H1 (cell line): ENCODE measurements around the gene TEX22. TPM values are rescaled to one million over a fixed set of nuclear protein-coding genes. Genes with fewer than 3 reads are reported as not detected.

Source experiments
- CTCF ChIA-PET: fragments of 300-600 bp; sonication (Branson Sonifier 250); formaldehyde crosslinking; loops from one replicate; lab custom pipeline; 2021; ENCODE audit not compliant: partially characterized antibody; lab: Charles Lee
- POLR2A ChIA-PET: fragments of 300-600 bp; sonication (Branson Sonifier 250); formaldehyde crosslinking; loops from one replicate; lab custom pipeline; 2021; ENCODE audit warnings: inconsistent platforms; ENCODE audit not compliant: partially characterized antibody; lab: Charles Lee
- DNase-seq, 2 experiments: peaks; one replicate each; pipeline versions ENCODE4 v3.0.0 to v3.0.0-alpha.2; 2010 to 2022; ENCODE audit warnings: low spot score in 2 of 2, low read depth in 1 of 2, mixed read lengths in 1 of 2
- FAIRE-seq: peaks from 2 replicates; lab custom pipeline; 2011; peaks lifted over from hg19 to GRCh38; lab: Jason Lieb, UNC
- H2AFZ ChIP-seq: 2 replicates; pipeline ENCODE4 v1.8.1; 2012; ENCODE audit warnings: low read length, inconsistent platforms
- H2AK5ac ChIP-seq: 2 replicates; pipeline ENCODE4 v1.6.1; 2013; ENCODE audit warnings: low read depth, low read length
- H2BK120ac ChIP-seq: replicated peaks from 2 replicates; pipeline ENCODE3; 2013; ENCODE audit warnings: low read depth, low read length, inconsistent platforms
- H2BK12ac ChIP-seq: 2 replicates; pipeline ENCODE4 v1.6.1; 2013; ENCODE audit warnings: low read depth, low read length
- H2BK15ac ChIP-seq: 2 replicates; pipeline ENCODE4 v1.6.1; 2013; ENCODE audit warnings: low read length
- H2BK20ac ChIP-seq: 2 replicates; pipeline ENCODE4 v1.6.1; 2013; ENCODE audit warnings: low read length
- H2BK5ac ChIP-seq: 2 replicates; pipeline ENCODE4 v1.6.1; 2013; ENCODE audit warnings: low read depth, low read length
- H3K14ac ChIP-seq: 2 replicates; pipeline ENCODE4 v1.6.1; 2013; ENCODE audit warnings: inconsistent platforms; ENCODE audit not compliant: insufficient read length
- H3K18ac ChIP-seq: 2 replicates; pipeline ENCODE4 v1.6.1; 2013; ENCODE audit warnings: low read length; ENCODE audit errors: extremely low read depth
- H3K23ac ChIP-seq: 2 replicates; pipeline ENCODE4 v1.6.1; 2013; ENCODE audit warnings: inconsistent platforms; ENCODE audit not compliant: insufficient read length
- H3K23me2 ChIP-seq: 2 replicates; pipeline ENCODE4 v1.6.1; 2013; ENCODE audit warnings: low read depth, low read length
- H3K27ac ChIP-seq: 2 replicates; pipeline ENCODE4 v1.6.1; 2011; ENCODE audit warnings: low read depth, low read length, inconsistent platforms
- H3K27me3 ChIP-seq, 4 experiments: replicated peaks in 1 of 4; 1 replicate in 1 of 4; 2 replicates in 3 of 4; pipeline versions ENCODE4 v1.6.1 to v1.8.1; 2011 to 2013; ENCODE audit warnings: low read length in 3 of 4, mild to moderate bottlenecking in 3 of 4, inconsistent platforms in 2 of 4, mixed read lengths in 2 of 4, moderate library complexity in 1 of 4; ENCODE audit not compliant: control insufficient read depth in 3 of 4, insufficient read depth in 3 of 4; ENCODE audit errors: extremely low read depth in 1 of 4
- H3K36me3 ChIP-seq, 4 experiments: 2 replicates each; pipeline versions ENCODE4 v1.6.1 to v1.8.1; 2011 to 2013; ENCODE audit warnings: mild to moderate bottlenecking in 4 of 4, low read length in 3 of 4, moderate library complexity in 2 of 4, control low read depth in 1 of 4, inconsistent platforms in 1 of 4; ENCODE audit not compliant: insufficient read depth in 4 of 4, control insufficient read depth in 2 of 4
- H3K4ac ChIP-seq: replicated peaks from 2 replicates; pipeline ENCODE3; 2013; ENCODE audit warnings: low read length, low read depth, mixed read lengths, inconsistent platforms; ENCODE audit not compliant: insufficient read length
- H3K4me1 ChIP-seq, 4 experiments: replicated peaks in 1 of 4; 1 replicate in 1 of 4; 2 replicates in 3 of 4; pipeline versions ENCODE4 v1.6.1 to v1.8.1; 2011 to 2013; ENCODE audit warnings: low read length in 3 of 4, inconsistent platforms in 2 of 4, mixed read lengths in 1 of 4; ENCODE audit not compliant: insufficient read depth in 4 of 4, control insufficient read depth in 3 of 4
- H3K4me2 ChIP-seq, 2 experiments: 2 replicates each; pipeline versions ENCODE4 v1.6.1 to v1.8.1; 2011 to 2013; ENCODE audit warnings: low read depth in 2 of 2, low read length in 2 of 2, control low read depth in 1 of 2, inconsistent platforms in 1 of 2, mild to moderate bottlenecking in 1 of 2; ENCODE audit not compliant: insufficient read depth in 1 of 2
- H3K4me3 ChIP-seq, 4 experiments: fragments of 200-600, 300-600 bp in 1 of 4; sonication (generic), shearing (Covaris generic), sonication (Bioruptor Twin) in 1 of 4; 2 replicates each; pipeline versions ENCODE4 v1.5.1 to v1.8.1; 2011 to 2016; ENCODE audit warnings: low read length in 4 of 4, low read depth in 3 of 4, control low read depth in 2 of 4, inconsistent platforms in 2 of 4, mild to moderate bottlenecking in 2 of 4, mixed read lengths in 1 of 4, moderate library complexity in 1 of 4; ENCODE audit not compliant: insufficient read depth in 2 of 4; ENCODE audit errors: extremely low read depth in 1 of 4
- H3K56ac ChIP-seq: replicated peaks from 2 replicates; pipeline ENCODE3; 2013; ENCODE audit warnings: low read depth, mild to moderate bottlenecking, mixed read lengths, low read length, inconsistent platforms; ENCODE audit not compliant: insufficient read length
- H3K79me1 ChIP-seq: 2 replicates; pipeline ENCODE4 v1.6.1; 2013; ENCODE audit warnings: low read depth, low read length, control low read depth
- H3K79me2 ChIP-seq, 2 experiments: 2 replicates each; pipeline versions ENCODE4 v1.6.1 to v1.8.1; 2012 to 2013; ENCODE audit warnings: low read length in 2 of 2, mild to moderate bottlenecking in 2 of 2, inconsistent platforms in 1 of 2; ENCODE audit not compliant: insufficient read depth in 2 of 2, control insufficient read depth in 1 of 2
- H3K9ac ChIP-seq, 4 experiments: replicated peaks in 1 of 4; 1 replicate in 1 of 4; 2 replicates in 3 of 4; pipeline versions ENCODE4 v1.6.1 to v1.8.1; 2011 to 2013; ENCODE audit warnings: low read depth in 3 of 4, low read length in 3 of 4, control low read depth in 2 of 4, mild to moderate bottlenecking in 2 of 4, moderate library complexity in 2 of 4, inconsistent platforms in 1 of 4; ENCODE audit errors: extremely low read depth in 1 of 4
- H3K9me3 ChIP-seq, 2 experiments: 2 replicates each; pipeline versions ENCODE4 v1.6.1 to v1.8.1; 2012 to 2013; ENCODE audit warnings: mild to moderate bottlenecking in 2 of 2, moderate library complexity in 2 of 2, control low read depth in 1 of 2, inconsistent platforms in 1 of 2, low read depth in 1 of 2, low read length in 1 of 2, mixed read lengths in 1 of 2; ENCODE audit not compliant: insufficient read depth in 2 of 2
- H4K20me1 ChIP-seq, 2 experiments: replicated peaks in 1 of 2; 2 replicates each; pipeline versions ENCODE3 to v1.8.1; 2011 to 2013; ENCODE audit warnings: inconsistent platforms in 2 of 2, low read length in 2 of 2, mild to moderate bottlenecking in 1 of 2; ENCODE audit not compliant: insufficient read depth in 2 of 2, control insufficient read depth in 1 of 2
- H4K5ac ChIP-seq: 2 replicates; pipeline ENCODE4 v1.6.1; 2013; ENCODE audit warnings: low read length, low read depth, mixed read lengths, inconsistent platforms; ENCODE audit not compliant: insufficient read length
- H4K8ac ChIP-seq: 2 replicates; pipeline ENCODE4 v1.8.0; 2013; ENCODE audit warnings: mild to moderate bottlenecking, moderate library complexity, low read length, inconsistent platforms; ENCODE audit not compliant: insufficient read depth; ENCODE audit errors: extremely low read depth
- H4K91ac ChIP-seq: replicated peaks from 2 replicates; pipeline ENCODE3; 2013; ENCODE audit warnings: low read length, mixed read lengths, inconsistent platforms; ENCODE audit not compliant: insufficient read length
- BACH1 ChIP-seq: IDR thresholded peaks from 2 replicates; pipeline ENCODE4 v1.6.1; 2012; ENCODE audit warnings: low read length, improper control_type of control experiment
- KDM5A ChIP-seq: fragments of 200-600 bp; IDR thresholded peaks from 2 replicates; pipeline ENCODE4 v1.7.1; 2012; ENCODE audit warnings: mild to moderate bottlenecking, low read length, inconsistent platforms, mixed read lengths
- PHF8 ChIP-seq: fragments of 200-600 bp; sonication (generic); conservative IDR thresholded peaks from 2 replicates; pipeline ENCODE4 v1.7.1; 2012; ENCODE audit warnings: low read depth, mild to moderate bottlenecking, inconsistent platforms, low read length, moderate library complexity
- WGBS, 2 experiments: shearing (Covaris generic) in 1 of 2; methylation state at CpG; one replicate each; pipeline versions ENCODE4 v1.1.6 to v1.1.7; 2013 to 2015; ENCODE audit warnings: low lambda C conversion rate in 2 of 2, mixed read lengths in 2 of 2, inconsistent platforms in 1 of 2, low coverage in 1 of 2, missing lambda C conversion rate in 1 of 2; ENCODE audit not compliant: insufficient replicate concordance in 2 of 2, insufficient coverage in 1 of 2, insufficient read length in 1 of 2; ENCODE audit errors: extremely low coverage in 1 of 2, missing lambda C conversion rate in 1 of 2; 5-methylcytosine and 5-hydroxymethylcytosine counted together
- polyA plus RNA-seq, 7 experiments: library from polyadenylated mRNA; depleted of rRNA in 3 of 7; stranded (reverse) in 5 of 7; unstranded in 2 of 7; fragments of >200 nt in 5 of 7; fragments of 200-250 nt in 2 of 7; gene quantifications; 1 replicate in 5 of 7; 2 replicates in 1 of 7; 4 replicates in 1 of 7; pipeline versions ENCODE4 v1.2.1 to v1.2.3, GENCODE V29; 2011 to 2013; ENCODE audit warnings: missing spikeins in 2 of 7, mixed read lengths in 2 of 7
- total RNA-seq: library from RNA; stranded (reverse); fragmentation: NEBNext Ultra II Directional; extraction: Animal tissue kit (Norgen Biotek cat#: 25700); gene quantifications from 2 replicates; pipeline ENCODE4 v1.2.1, GENCODE V29; 2021
- TF ChIP-seq, protein P1 (sequence below): IDR thresholded peaks from 2 replicates; pipeline ENCODE4 v1.6.1; 2012; ENCODE audit warnings: inconsistent platforms

Gene TEX22
- total and polyA plus RNA-seq, 2 of the 8 experiments (the other 6 are each of a cell fraction or from before 2014, with no cell fraction given) = 0.24 to 0.39 TPM

- Histone ChIP-seq H3K18ac (no peak overlapping the region), H2AFZ (no peak overlapping the region), H3K79me1 (peaks cover 16% of the 10 kb centered on the region), H2BK120ac (no peak overlapping the region), H3K9me3 (no peaks in the 10 kb centered on the region), H3K27me3 (peaks cover 1 to 21% (median 18%) of the 10 kb centered on the region in 4 experiments; a peak in 6 of 7 replicates), H3K56ac (no peak overlapping the region), H4K20me1 (peaks cover 12 to 19% of the 10 kb centered on the region in 2 experiments), H3K4me2 (no peak overlapping the region), H3K27ac (no peak overlapping the region), H2BK5ac (no peak overlapping the region), H3K4ac (no peak overlapping the region), H4K5ac (no peak overlapping the region), H2BK15ac (no peak overlapping the region), H3K4me3 (no peak overlapping the region), H2AK5ac (no peak overlapping the region), H3K9ac (no peak overlapping the region), H3K4me1 (peaks cover 0 to 28% (median 23%) of the 10 kb centered on the region in 4 experiments; a peak in 5 of 7 replicates), H3K79me2 (peaks cover 12 to 31% of the 10 kb centered on the region in 2 experiments; a peak in 3 of 4 replicates), H2BK20ac (no peak overlapping the region), H3K23ac (no peak overlapping the region), H3K36me3 (no peaks in the 10 kb centered on the region; a peak in 3 of 8 replicates), H3K23me2 (peaks cover 12% of the 10 kb centered on the region), H3K14ac (no peak overlapping the region), H4K91ac (no peak overlapping the region), H4K8ac (no peak overlapping the region), H2BK12ac (no peak overlapping the region)
- DNase-seq (no peak), FAIRE-seq (no peak)
- TF ChIP-seq PHF8 (no peak), BACH1 (no peak), KDM5A (no peak)
- TF ChIP-seq, protein P1, sequence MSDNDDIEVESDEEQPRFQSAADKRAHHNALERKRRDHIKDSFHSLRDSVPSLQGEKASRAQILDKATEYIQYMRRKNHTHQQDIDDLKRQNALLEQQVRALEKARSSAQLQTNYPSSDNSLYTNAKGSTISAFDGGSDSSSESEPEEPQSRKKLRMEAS = no peak
- WGBS, 2 experiments = 86% methylated on average over 3 of the region's 3 CpGs; no CpG with 5 or more reads in 1 of the 2 experiments
- POLR2A ChIA-PET = interaction anchor here (0.8 to 1.6 kb wide), 8 partner anchors 9 to 108 kb away, joined by 3 to 4 read pairs (median 3); no protein-coding TSS in a partner anchor
- CTCF ChIA-PET = interaction anchor here (0.7 to 2.0 kb wide), 4 partner anchors 17 to 65 kb away, joined by 3 to 6 read pairs (median 4); no protein-coding TSS in a partner anchor
Measured at GRCh38 chr14:105417690-105418121, 19.4 kb downstream of the TEX22 start.
